Tibial nerve (tissue), 3 donors: Measurements from ENCODE around the gene TAS2R9.

Experiments
- POLR2A ChIP-seq, 2 donors: fragments of 450-650 bp; IDR thresholded peaks; one replicate each; pipeline ENCODE4 v1.6.1; 2017; ENCODE audit warnings: antibody characterized with exemption in 2 of 2, mild to moderate bottlenecking in 2 of 2, moderate library complexity in 2 of 2
- TF ChIP-seq, protein P1 (sequence below), 5 experiments: fragments of 200-600 bp in 3 of 5; fragments of 450-650 bp in 2 of 5; sonication (generic) in 3 of 5; IDR thresholded peaks; one replicate each; pipeline ENCODE4 v1.5.1; 2016 to 2019; ENCODE audit warnings: antibody characterized with exemption in 5 of 5, mild to moderate bottlenecking in 3 of 5, moderate library complexity in 2 of 5

DNA sequence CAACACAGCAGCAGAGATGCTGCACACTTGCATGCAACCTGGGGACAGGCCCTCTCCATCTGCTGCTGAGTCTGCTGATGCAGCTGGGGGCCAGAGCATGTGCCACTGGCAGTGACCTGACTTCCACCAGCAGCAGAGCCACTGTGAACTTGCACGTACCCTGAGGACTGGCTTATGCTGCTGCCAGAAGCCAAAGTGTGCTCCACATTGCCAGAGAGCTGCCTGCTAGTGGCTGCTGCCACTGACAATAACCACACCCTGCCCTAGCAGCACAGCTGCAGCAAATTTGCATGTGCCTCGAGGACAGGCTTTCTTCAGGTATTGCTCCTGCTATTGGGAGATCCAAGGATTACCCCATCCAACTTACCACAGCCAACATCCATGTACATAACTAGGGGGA lies 43.8 kb upstream of the TAS2R9 start:
- TF ChIP-seq, protein P1, sequence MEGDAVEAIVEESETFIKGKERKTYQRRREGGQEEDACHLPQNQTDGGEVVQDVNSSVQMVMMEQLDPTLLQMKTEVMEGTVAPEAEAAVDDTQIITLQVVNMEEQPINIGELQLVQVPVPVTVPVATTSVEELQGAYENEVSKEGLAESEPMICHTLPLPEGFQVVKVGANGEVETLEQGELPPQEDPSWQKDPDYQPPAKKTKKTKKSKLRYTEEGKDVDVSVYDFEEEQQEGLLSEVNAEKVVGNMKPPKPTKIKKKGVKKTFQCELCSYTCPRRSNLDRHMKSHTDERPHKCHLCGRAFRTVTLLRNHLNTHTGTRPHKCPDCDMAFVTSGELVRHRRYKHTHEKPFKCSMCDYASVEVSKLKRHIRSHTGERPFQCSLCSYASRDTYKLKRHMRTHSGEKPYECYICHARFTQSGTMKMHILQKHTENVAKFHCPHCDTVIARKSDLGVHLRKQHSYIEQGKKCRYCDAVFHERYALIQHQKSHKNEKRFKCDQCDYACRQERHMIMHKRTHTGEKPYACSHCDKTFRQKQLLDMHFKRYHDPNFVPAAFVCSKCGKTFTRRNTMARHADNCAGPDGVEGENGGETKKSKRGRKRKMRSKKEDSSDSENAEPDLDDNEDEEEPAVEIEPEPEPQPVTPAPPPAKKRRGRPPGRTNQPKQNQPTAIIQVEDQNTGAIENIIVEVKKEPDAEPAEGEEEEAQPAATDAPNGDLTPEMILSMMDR (IDR thresholded peaks at IDR 0.05), result no peak
- no peak for TF ChIP-seq POLR2A (IDR thresholded peaks at IDR 0.05)
